ENCODE measurements around the gene GPBAR1. TPM values are rescaled to one million over a fixed set of nuclear protein-coding genes. Genes with fewer than 3 reads are reported as not detected.

GPBAR1 gene
- polyA plus RNA-seq, 1 of the 3 experiments (the other 2 are of a cell fraction) = 0.13 TPM

DNA sequence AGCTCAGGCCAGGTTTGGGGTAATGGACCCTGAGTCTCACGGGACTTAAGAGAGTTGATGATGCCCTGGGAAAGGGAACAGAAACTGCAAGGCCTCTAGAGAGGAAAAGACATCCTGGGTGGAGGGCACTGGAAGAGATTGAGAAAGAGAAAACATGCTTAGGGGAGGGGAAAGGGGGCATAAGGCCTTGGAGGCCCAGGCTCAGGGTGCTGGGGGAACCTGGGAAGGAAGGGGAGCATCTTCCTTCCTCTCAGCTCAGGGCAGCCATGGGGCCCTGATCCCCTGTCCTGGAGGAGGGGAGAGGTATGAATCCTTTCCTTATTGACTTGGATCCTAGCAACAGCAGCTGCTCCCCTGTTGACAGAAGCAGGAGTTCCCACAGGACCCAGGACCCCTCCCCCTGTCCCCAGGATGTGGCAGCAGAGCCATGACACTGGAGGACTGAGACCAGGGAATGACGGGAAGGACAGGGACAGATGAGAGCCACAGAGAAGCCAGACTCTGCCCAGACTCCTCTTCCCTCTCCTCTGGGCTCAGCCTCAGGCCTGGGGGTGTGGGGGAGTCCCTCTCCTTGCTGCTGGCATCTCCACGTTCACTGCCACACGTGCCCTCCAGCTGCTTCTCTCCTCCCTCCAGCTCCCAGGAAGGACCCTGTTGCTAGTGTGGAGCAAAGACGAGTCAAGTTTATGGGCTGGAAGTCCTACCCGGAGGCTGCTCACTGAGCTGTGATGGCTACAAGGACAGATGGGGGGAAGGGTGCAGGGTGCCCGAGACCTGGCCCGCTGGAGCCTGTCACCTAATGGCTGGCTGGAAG lies 815 bp downstream of the GPBAR1 start:
- no peak overlapping the region for H3K4me3 ChIP-seq (ENCODE audit: low read depth in 2 of 2, low read length in 1 of 2)
- H3K27ac ChIP-seq (ENCODE audit: low read depth in 2 of 2, low read length in 1 of 2) = peak overlapping the region in 1 of 2 experiments; percentile 74; a peak in 2 of 4 replicates
- H3K9me2 ChIP-seq = no peaks in the 10 kb centered on the region
- 59% methylated on average over 6 of the region's 8 CpGs for WGBS (ENCODE audit: low lambda C conversion rate)
- no peak for DNase-seq
- H3K27me3 ChIP-seq (ENCODE audit: insufficient read depth) = no peaks in the 10 kb centered on the region
- no peak overlapping the region for H3K9ac ChIP-seq
- H4K20me1 ChIP-seq (ENCODE audit: insufficient read depth) = no peaks in the 10 kb centered on the region
- peaks cover 0 to 39% of the 10 kb centered on the region in 2 experiments for H3K36me3 ChIP-seq (replicated peaks in 1 of 2; ENCODE audit: control insufficient read depth in 1 of 2, insufficient read depth in 2 of 2, low read length in 1 of 2)
- peaks cover 18% of the 10 kb centered on the region for H3F3A ChIP-seq (replicated peaks; ENCODE audit: insufficient read depth)
- 0 out of 2 replicates have a peak, but pooled peaks cover under 1% of the 10 kb centered on the region for H3K79me2 ChIP-seq (ENCODE audit: insufficient read depth)
- no peaks in the 10 kb centered on the region for H3K9me3 ChIP-seq
- TF ChIP-seq YY1 (IDR thresholded peaks at IDR 0.05; ENCODE audit: low read depth) (no peak), GATA2 (CRISPR knock-in tag; IDR thresholded peaks at IDR 0.05) (no peak)
- H2AFZ ChIP-seq (ENCODE audit: low read depth) = no peak overlapping the region
- H3K4me1 ChIP-seq (ENCODE audit: control insufficient read depth in 1 of 2, insufficient read depth in 2 of 2, low read depth in 1 of 2, low read length in 1 of 2) = peaks cover 11 to 52% of the 10 kb centered on the region in 2 experiments
- ChIA-PET CTCF (interaction anchor here (4.2 kb wide), 1 partner anchor 10 kb away, joined by 19 read pairs; no protein-coding TSS in a partner anchor), POLR2A (interaction anchor here (0.7 to 1.3 kb wide), 2 partner anchors 8 to 9 kb away, joined by 3 read pairs; partner anchors contain the start of gene AAMP)
- no peak overlapping the region for H3K4me2 ChIP-seq

DNA sequence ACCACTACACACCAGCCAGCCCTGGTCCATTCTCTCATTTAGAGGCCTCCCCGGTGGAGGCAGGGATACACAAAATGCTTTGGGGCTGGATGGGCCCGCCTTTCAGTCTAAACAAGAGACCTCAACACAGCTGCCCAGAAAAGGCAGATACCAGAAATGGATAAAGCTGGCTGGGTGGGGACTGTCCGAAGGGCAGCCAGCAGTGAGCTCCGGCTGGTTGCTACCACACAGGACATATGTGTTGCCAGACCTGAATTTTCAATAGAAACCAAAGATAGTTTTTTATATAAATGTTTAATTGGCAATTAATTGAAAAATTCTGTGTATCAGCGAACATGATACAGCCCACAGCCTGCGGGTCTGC lies 1.4 kb downstream of the GPBAR1 start:
- no peak for DNase-seq
- CTCF ChIA-PET = interaction anchor here (4.2 kb wide), 1 partner anchor 10 kb away, joined by 19 read pairs; no protein-coding TSS in a partner anchor
- Histone ChIP-seq H3K4me1 (ENCODE audit: control insufficient read depth in 1 of 2, insufficient read depth in 2 of 2, low read depth in 1 of 2, low read length in 1 of 2) (peaks cover 11 to 52% of the 10 kb centered on the region in 2 experiments), H3K79me2 (ENCODE audit: insufficient read depth) (peaks cover 6% of the 10 kb centered on the region; the same call in 1 of the 2 replicates), H2AFZ (ENCODE audit: low read depth) (no peak overlapping the region), H3K9me3 (no peaks in the 10 kb centered on the region), H3K4me3 (ENCODE audit: low read depth in 2 of 2, low read length in 1 of 2) (no peak overlapping the region), H3K27me3 (ENCODE audit: insufficient read depth) (no peaks in the 10 kb centered on the region), H3K27ac (ENCODE audit: low read depth in 2 of 2, low read length in 1 of 2) (peak overlapping the region in 1 of 2 experiments; percentile 74; a peak in 2 of 4 replicates), H3K36me3 (replicated peaks in 1 of 2; ENCODE audit: control insufficient read depth in 1 of 2, insufficient read depth in 2 of 2, low read length in 1 of 2) (peaks cover 2 to 43% of the 10 kb centered on the region in 2 experiments), H3K9me2 (no peaks in the 10 kb centered on the region), H3K9ac (no peak overlapping the region), H4K20me1 (ENCODE audit: insufficient read depth) (no peaks in the 10 kb centered on the region), H3K4me2 (no peak overlapping the region), H3F3A (replicated peaks; ENCODE audit: insufficient read depth) (peaks cover 12% of the 10 kb centered on the region)
- TF ChIP-seq USF2 (IDR thresholded peaks at IDR 0.05; ENCODE audit: borderline replicate concordance, low read depth, low read length) (no peak), FOSL2 (IDR thresholded peaks at IDR 0.05; ENCODE audit: borderline replicate concordance, low read depth) (no peak), POLR2AphosphoS5 (IDR thresholded peaks at IDR 0.05; ENCODE audit: low read depth, low read length) (no peak), ELF1 (IDR thresholded peaks at IDR 0.05) (no peak), NFIC (IDR thresholded peaks at IDR 0.05; ENCODE audit: borderline replicate concordance) (no peak), RFX5 (IDR thresholded peaks at IDR 0.05; ENCODE audit: low read length) (no peak), CHD2 (IDR thresholded peaks at IDR 0.05; ENCODE audit: low read length, partially characterized antibody) (no peak), YY1 (IDR thresholded peaks at IDR 0.05; ENCODE audit: low read depth) (no peak), NRF1 (IDR thresholded peaks at IDR 0.05; ENCODE audit: low read depth, low read length) (no peak), FOXJ3 (CRISPR knock-in tag; IDR thresholded peaks at IDR 0.05) (no peak), RAD21 (IDR thresholded peaks at IDR 0.05; ENCODE audit: low read length) (no peak)
- TF ChIP-seq, protein P1, sequence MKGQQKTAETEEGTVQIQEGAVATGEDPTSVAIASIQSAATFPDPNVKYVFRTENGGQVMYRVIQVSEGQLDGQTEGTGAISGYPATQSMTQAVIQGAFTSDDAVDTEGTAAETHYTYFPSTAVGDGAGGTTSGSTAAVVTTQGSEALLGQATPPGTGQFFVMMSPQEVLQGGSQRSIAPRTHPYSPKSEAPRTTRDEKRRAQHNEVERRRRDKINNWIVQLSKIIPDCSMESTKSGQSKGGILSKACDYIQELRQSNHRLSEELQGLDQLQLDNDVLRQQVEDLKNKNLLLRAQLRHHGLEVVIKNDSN (IDR thresholded peaks at IDR 0.05; ENCODE audit: borderline replicate concordance, low read depth) = no peak
- TF ChIP-seq, protein P2, sequence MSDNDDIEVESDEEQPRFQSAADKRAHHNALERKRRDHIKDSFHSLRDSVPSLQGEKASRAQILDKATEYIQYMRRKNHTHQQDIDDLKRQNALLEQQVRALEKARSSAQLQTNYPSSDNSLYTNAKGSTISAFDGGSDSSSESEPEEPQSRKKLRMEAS (IDR thresholded peaks at IDR 0.05; ENCODE audit: low read depth) = no peak
- WGBS (ENCODE audit: low lambda C conversion rate) = 91% methylated on average over 5 of the region's 6 CpGs
- POLR2A ChIA-PET = interaction anchor here (0.7 kb wide), 1 partner anchor 9 kb away, joined by 3 read pairs; no protein-coding TSS in a partner anchor

All from SK-N-SH (cell line).